Measurements from ENCODE around the gene DAZ2.
"Not testable (repeated sequence)": the region's sequence is repeated elsewhere in the genome, so short reads cannot be mapped to it uniquely, and the experiment has no call there.

The DAZ2 gene, protein sequence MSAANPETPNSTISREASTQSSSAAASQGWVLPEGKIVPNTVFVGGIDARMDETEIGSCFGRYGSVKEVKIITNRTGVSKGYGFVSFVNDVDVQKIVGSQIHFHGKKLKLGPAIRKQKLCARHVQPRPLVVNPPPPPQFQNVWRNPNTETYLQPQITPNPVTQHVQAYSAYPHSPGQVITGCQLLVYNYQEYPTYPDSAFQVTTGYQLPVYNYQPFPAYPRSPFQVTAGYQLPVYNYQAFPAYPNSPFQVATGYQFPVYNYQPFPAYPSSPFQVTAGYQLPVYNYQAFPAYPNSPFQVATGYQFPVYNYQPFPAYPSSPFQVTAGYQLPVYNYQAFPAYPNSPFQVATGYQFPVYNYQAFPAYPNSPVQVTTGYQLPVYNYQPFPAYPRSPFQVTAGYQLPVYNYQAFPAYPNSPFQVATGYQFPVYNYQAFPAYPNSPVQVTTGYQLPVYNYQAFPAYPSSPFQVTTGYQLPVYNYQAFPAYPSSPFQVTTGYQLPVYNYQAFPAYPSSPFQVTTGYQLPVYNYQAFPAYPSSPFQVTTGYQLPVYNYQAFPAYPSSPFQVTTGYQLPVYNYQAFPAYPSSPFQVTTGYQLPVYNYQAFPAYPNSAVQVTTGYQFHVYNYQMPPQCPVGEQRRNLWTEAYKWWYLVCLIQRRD

DNA sequence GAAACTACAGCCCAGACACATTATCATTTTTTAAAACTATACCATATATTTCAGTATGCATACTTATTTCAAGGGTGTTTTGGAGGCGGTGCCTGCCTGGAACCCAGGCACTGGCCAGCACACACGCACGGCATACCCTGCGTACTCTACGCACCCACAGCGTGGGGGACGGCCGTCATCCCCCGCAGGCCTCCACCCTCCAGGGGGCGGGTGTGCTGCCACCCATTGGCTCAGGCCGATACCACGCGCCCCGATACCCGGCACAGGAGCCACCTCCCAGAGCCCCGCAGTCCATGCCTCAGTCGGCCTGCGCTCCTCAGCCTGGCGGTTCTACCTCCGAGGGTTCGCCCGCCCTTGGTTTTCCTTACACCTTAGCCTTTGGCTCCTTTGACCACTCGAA is at the start of gene DAZ2:
Gene DAZ2, plus strand, starts transcription at position 301 of the 400 bp plus-strand sequence. CDS start 208 bp downstream, outside the sequence.
- DNase-seq: not testable (repeated sequence)

DNA sequence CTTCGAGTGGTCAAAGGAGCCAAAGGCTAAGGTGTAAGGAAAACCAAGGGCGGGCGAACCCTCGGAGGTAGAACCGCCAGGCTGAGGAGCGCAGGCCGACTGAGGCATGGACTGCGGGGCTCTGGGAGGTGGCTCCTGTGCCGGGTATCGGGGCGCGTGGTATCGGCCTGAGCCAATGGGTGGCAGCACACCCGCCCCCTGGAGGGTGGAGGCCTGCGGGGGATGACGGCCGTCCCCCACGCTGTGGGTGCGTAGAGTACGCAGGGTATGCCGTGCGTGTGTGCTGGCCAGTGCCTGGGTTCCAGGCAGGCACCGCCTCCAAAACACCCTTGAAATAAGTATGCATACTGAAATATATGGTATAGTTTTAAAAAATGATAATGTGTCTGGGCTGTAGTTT is 20.4 kb upstream of the DAZ2 start, which contains the start of gene DAZ1:
Gene DAZ1, minus strand, starts transcription at position 101 of the 400 bp plus-strand sequence. CDS start 208 bp downstream, outside the sequence.
- not testable (repeated sequence) for DNase-seq

DNA sequence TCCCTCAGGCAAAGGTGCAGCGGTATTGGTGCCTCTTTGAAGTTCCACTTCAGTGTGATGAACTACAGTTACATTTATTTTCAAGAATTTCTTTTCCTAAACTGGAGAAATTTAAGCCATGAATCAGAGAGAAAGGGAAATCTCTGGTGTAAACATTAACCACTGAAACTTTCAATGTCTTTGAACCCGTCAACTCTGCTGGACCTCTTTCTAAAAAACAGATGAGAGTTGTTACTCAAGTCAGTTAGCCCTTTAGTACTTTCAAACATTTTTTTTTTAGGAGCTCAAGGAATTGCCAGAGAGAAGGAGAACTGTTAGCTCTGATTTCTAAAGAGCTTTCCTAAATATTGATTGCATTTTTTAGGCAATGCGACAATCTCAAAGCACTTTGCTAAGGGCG is 11.9 kb upstream of the DAZ2 start:
- not testable (repeated sequence) for DNase-seq

DNA sequence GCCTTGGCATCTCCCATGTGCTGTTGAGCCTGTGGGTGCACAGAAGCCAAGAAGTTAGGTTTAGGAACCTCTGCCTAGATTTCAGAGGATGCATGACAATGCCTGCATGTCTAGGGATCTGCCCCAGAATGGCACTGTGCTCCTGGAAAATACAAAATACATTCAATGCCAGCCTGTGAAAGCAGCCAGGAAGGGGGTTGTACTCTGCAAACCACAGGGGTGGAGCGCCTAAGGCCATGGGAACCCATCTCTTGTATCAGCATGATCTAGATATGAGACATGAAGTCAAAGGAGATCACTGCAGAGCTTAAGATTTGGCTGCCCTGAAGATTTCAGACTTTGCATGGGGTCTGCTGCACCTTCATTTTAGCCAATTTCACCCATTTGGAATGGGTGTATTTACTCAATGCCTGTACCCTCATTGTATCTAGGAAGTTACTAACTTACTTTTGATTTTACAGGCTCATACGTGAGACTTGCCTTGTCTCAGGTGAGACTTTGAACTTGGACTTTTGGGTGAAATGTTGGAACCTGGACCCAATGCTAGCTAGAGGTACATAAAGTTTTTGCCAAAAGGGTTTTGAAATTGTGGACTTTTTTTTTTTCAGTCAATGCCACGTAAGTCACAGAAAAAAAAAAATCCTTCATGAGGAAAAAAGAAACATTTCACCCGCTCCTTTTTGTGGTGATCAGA is 9.4 kb upstream of the DAZ2 start:
- not testable (repeated sequence) for DNase-seq

DNA sequence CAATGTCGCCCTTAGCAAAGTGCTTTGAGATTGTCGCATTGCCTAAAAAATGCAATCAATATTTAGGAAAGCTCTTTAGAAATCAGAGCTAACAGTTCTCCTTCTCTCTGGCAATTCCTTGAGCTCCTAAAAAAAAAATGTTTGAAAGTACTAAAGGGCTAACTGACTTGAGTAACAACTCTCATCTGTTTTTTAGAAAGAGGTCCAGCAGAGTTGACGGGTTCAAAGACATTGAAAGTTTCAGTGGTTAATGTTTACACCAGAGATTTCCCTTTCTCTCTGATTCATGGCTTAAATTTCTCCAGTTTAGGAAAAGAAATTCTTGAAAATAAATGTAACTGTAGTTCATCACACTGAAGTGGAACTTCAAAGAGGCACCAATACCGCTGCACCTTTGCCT is 8.7 kb upstream of the DAZ2 start:
- not testable (repeated sequence) for DNase-seq
